ENCODE measurements around the gene DIS3. TPM values are rescaled to one million over a fixed set of nuclear protein-coding genes. Genes with fewer than 3 reads are reported as not detected.

The DIS3 gene
- total and polyA plus RNA-seq, 9 of the 15 experiments (the other 6 are each of a cell fraction or from before 2014, with no cell fraction given) = 6.0 to 48.9 (median 34.2) TPM

DNA sequence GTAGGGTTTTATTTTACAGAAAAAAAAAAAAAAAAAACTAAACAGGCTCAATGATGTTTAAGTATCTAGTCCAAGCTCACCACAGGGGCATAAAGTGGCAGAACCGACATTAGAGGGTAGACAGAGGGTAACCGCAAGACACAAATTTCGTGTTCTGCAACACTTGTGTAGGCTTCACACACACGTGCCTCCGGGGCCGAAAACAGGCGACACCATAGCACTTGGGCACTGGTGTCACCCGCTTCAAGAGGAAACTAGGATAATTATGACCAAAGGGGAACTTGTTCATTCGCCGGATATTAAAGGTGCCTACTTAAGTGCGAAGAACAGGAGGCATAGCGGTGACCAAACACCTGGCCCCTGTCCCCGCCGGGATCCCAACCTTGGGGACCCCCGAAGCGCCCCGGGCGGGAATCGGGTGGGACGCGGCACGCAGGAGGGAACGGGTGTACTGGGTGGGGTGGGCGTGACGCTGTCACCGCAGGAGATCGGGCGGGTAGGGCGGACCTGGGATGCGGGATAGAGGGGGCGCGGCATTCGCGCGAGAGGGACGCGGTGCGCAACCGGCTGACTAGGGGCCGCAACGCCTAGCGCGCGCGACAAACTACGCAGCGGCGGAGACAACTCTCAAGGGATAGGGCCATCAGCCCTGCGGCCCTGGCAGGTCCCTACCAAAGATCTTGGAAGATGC lies 54.8 kb downstream of the DIS3 start (continued):
- TF ChIP-seq, protein P1, sequence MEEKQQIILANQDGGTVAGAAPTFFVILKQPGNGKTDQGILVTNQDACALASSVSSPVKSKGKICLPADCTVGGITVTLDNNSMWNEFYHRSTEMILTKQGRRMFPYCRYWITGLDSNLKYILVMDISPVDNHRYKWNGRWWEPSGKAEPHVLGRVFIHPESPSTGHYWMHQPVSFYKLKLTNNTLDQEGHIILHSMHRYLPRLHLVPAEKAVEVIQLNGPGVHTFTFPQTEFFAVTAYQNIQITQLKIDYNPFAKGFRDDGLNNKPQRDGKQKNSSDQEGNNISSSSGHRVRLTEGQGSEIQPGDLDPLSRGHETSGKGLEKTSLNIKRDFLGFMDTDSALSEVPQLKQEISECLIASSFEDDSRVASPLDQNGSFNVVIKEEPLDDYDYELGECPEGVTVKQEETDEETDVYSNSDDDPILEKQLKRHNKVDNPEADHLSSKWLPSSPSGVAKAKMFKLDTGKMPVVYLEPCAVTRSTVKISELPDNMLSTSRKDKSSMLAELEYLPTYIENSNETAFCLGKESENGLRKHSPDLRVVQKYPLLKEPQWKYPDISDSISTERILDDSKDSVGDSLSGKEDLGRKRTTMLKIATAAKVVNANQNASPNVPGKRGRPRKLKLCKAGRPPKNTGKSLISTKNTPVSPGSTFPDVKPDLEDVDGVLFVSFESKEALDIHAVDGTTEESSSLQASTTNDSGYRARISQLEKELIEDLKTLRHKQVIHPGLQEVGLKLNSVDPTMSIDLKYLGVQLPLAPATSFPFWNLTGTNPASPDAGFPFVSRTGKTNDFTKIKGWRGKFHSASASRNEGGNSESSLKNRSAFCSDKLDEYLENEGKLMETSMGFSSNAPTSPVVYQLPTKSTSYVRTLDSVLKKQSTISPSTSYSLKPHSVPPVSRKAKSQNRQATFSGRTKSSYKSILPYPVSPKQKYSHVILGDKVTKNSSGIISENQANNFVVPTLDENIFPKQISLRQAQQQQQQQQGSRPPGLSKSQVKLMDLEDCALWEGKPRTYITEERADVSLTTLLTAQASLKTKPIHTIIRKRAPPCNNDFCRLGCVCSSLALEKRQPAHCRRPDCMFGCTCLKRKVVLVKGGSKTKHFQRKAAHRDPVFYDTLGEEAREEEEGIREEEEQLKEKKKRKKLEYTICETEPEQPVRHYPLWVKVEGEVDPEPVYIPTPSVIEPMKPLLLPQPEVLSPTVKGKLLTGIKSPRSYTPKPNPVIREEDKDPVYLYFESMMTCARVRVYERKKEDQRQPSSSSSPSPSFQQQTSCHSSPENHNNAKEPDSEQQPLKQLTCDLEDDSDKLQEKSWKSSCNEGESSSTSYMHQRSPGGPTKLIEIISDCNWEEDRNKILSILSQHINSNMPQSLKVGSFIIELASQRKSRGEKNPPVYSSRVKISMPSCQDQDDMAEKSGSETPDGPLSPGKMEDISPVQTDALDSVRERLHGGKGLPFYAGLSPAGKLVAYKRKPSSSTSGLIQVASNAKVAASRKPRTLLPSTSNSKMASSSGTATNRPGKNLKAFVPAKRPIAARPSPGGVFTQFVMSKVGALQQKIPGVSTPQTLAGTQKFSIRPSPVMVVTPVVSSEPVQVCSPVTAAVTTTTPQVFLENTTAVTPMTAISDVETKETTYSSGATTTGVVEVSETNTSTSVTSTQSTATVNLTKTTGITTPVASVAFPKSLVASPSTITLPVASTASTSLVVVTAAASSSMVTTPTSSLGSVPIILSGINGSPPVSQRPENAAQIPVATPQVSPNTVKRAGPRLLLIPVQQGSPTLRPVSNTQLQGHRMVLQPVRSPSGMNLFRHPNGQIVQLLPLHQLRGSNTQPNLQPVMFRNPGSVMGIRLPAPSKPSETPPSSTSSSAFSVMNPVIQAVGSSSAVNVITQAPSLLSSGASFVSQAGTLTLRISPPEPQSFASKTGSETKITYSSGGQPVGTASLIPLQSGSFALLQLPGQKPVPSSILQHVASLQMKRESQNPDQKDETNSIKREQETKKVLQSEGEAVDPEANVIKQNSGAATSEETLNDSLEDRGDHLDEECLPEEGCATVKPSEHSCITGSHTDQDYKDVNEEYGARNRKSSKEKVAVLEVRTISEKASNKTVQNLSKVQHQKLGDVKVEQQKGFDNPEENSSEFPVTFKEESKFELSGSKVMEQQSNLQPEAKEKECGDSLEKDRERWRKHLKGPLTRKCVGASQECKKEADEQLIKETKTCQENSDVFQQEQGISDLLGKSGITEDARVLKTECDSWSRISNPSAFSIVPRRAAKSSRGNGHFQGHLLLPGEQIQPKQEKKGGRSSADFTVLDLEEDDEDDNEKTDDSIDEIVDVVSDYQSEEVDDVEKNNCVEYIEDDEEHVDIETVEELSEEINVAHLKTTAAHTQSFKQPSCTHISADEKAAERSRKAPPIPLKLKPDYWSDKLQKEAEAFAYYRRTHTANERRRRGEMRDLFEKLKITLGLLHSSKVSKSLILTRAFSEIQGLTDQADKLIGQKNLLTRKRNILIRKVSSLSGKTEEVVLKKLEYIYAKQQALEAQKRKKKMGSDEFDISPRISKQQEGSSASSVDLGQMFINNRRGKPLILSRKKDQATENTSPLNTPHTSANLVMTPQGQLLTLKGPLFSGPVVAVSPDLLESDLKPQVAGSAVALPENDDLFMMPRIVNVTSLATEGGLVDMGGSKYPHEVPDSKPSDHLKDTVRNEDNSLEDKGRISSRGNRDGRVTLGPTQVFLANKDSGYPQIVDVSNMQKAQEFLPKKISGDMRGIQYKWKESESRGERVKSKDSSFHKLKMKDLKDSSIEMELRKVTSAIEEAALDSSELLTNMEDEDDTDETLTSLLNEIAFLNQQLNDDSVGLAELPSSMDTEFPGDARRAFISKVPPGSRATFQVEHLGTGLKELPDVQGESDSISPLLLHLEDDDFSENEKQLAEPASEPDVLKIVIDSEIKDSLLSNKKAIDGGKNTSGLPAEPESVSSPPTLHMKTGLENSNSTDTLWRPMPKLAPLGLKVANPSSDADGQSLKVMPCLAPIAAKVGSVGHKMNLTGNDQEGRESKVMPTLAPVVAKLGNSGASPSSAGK (IDR thresholded peaks at IDR 0.05) = peak; percentile 90
- no peak for TF ChIP-seq ZNF24 (IDR thresholded peaks at IDR 0.05)
- TF ChIP-seq CBFB (CRISPR knock-in tag; IDR thresholded peaks at IDR 0.05) = no peak
- TF ChIP-seq HDAC1 (IDR thresholded peaks at IDR 0.05) = peak in 1 of 2 experiments; percentile 24; a peak in 2 of 4 replicates
- TF ChIP-seq SIN3A (IDR thresholded peaks at IDR 0.05; ENCODE audit: borderline replicate concordance in 2 of 2, control insufficient read depth in 1 of 2, low read depth in 2 of 2, low read length in 2 of 2) = peak in 1 of 2 experiments; percentile 35; a peak in 1 of 4 replicates
- no peak for TF ChIP-seq SRSF1 (IDR thresholded peaks at IDR 0.05; ENCODE audit: low read depth, low read length)
- TF ChIP-seq, protein P2, sequence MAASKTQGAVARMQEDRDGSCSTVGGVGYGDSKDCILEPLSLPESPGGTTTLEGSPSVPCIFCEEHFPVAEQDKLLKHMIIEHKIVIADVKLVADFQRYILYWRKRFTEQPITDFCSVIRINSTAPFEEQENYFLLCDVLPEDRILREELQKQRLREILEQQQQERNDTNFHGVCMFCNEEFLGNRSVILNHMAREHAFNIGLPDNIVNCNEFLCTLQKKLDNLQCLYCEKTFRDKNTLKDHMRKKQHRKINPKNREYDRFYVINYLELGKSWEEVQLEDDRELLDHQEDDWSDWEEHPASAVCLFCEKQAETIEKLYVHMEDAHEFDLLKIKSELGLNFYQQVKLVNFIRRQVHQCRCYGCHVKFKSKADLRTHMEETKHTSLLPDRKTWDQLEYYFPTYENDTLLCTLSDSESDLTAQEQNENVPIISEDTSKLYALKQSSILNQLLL (CRISPR knock-in tag; IDR thresholded peaks at IDR 0.05; ENCODE audit: borderline replicate concordance) = no peak
- TF ChIP-seq, protein P3, sequence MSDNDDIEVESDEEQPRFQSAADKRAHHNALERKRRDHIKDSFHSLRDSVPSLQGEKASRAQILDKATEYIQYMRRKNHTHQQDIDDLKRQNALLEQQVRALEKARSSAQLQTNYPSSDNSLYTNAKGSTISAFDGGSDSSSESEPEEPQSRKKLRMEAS (CRISPR knock-in tag; IDR thresholded peaks at IDR 0.05) = no peak
- no peak for TF ChIP-seq MAFK (IDR thresholded peaks at IDR 0.05; ENCODE audit: low read length)
- TF ChIP-seq CREM (IDR thresholded peaks at IDR 0.05; ENCODE audit: low read depth) = 0 out of 2 replicates have a peak, but pooled peaks have one; percentile 6
- peak; percentile 20; the same call in 1 of the 2 replicates for TF ChIP-seq MYC (IDR thresholded peaks at IDR 0.05; ENCODE audit: low read depth, low read length)
- TF ChIP-seq MYC (CRISPR knock-in tag; IDR thresholded peaks at IDR 0.05; ENCODE audit: borderline replicate concordance, low read depth) = no peak
